Loucy (cell line): ENCODE measurements around the gene ENO4.

ENCODE experiments used
- H2AFZ ChIP-seq: fragments of 200-600 bp; sonication (generic); 2 replicates; pipeline ENCODE4 v1.6.0; 2016; ENCODE audit warnings: antibody characterized with exemption, mild to moderate bottlenecking, low read length, moderate library complexity
- H3F3A ChIP-seq: fragments of 200-600 bp; 2 replicates; pipeline ENCODE4 v1.6.0; 2016; ENCODE audit warnings: antibody characterized with exemption, low read depth, mild to moderate bottlenecking
- H3K27me3 ChIP-seq: fragments of 200-600 bp; sonication (generic); 2 replicates; pipeline ENCODE4 v1.6.1; 2014; ENCODE audit warnings: low read length, mild to moderate bottlenecking; ENCODE audit not compliant: insufficient read depth, poor library complexity, severe bottlenecking
- H3K36me3 ChIP-seq: fragments of 200-600 bp; sonication (generic); 2 replicates; pipeline ENCODE4 v1.6.1; 2016; ENCODE audit warnings: low read length; ENCODE audit not compliant: insufficient read depth
- H3K4me1 ChIP-seq: fragments of 200-600 bp; sonication (generic); 2 replicates; pipeline ENCODE4 v1.5.1; 2014; ENCODE audit warnings: low read length, mild to moderate bottlenecking; ENCODE audit not compliant: insufficient read depth, poor library complexity, severe bottlenecking
- H3K4me2 ChIP-seq: fragments of 200-600 bp; sonication (generic); 2 replicates; pipeline ENCODE4 v1.6.0; 2014; ENCODE audit warnings: antibody characterized with exemption, low read length, low read depth, mild to moderate bottlenecking; ENCODE audit not compliant: poor library complexity, severe bottlenecking
- H3K4me3 ChIP-seq: fragments of 200-600 bp; sonication (generic); 2 replicates; pipeline ENCODE4 v1.5.1; 2014; ENCODE audit warnings: low read length, mild to moderate bottlenecking, mixed read lengths; ENCODE audit not compliant: poor library complexity, severe bottlenecking
- H3K79me2 ChIP-seq: fragments of 200-600 bp; sonication (generic); 2 replicates; pipeline ENCODE4 v1.6.1; 2014; ENCODE audit warnings: low read length; ENCODE audit not compliant: insufficient read depth
- H3K9ac ChIP-seq: fragments of 200-600 bp; sonication (generic); 2 replicates; pipeline ENCODE4 v1.6.0; 2014; ENCODE audit warnings: mild to moderate bottlenecking, low read depth, low read length, moderate library complexity; ENCODE audit not compliant: poor library complexity, severe bottlenecking
- H3K9me2 ChIP-seq: fragments of 200-600 bp; sonication (generic); replicated peaks from 2 replicates; pipeline ENCODE4 v1.6.1; 2016; ENCODE audit warnings: low read depth, low read length, mixed read lengths
- H3K9me3 ChIP-seq: fragments of 200-600 bp; sonication (generic); 2 replicates; pipeline ENCODE4 v1.6.1; 2014; ENCODE audit warnings: mild to moderate bottlenecking, antibody characterized with exemption, low read length, low read depth; ENCODE audit not compliant: insufficient read depth
- H4K20me1 ChIP-seq: fragments of 200-600 bp; sonication (generic); 2 replicates; pipeline ENCODE4 v1.6.0; 2014; ENCODE audit warnings: antibody characterized with exemption, low read length, mild to moderate bottlenecking; ENCODE audit not compliant: insufficient read depth, poor library complexity, severe bottlenecking
- EZH2phosphoT487 ChIP-seq: fragments of 200-600 bp; IDR thresholded peaks from 2 replicates; pipeline ENCODE4 v1.6.1; 2018; ENCODE audit warnings: antibody characterized with exemption, mild to moderate bottlenecking, moderate library complexity, borderline replicate concordance
- TF ChIP-seq, protein P1 (sequence below): fragments of 200-600 bp; sonication (generic); conservative IDR thresholded peaks from 2 replicates; pipeline ENCODE4 v1.5.1; 2014; ENCODE audit warnings: mild to moderate bottlenecking, antibody characterized with exemption, low read length

Gene ENO4

DNA sequence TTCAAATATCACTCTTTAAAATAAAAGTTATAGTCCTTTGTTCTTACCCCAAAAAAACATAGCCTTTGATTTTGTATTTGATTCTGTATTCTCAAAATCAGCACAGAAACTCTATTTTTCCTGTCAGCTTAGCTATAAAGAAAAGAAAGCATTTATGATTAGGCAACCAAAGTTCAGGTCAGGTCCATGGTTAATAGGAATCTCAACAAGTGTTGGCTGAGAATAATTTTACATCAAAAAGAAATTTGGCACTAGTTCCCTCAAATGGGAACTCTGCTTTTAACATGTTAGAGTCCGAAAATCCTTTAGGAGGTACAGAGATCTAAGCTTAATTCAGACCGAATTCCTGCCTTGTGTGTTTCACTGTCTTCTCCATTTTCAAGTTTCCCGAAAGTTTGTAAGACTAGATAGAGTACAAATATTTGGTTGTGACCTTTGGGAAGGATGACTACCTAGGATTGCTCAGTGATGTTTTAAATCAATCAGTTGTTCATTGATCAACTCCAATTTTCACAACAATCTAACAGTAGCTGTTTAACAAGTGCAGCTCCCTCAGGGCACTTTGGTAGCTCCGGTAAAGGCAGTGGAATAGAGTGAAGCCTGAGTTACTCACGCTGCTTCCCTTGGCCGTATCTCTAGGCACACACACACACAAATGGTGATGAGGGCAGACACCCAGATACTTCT is 8.8 kb upstream of the ENO4 start:
- H2AFZ ChIP-seq = no peak overlapping the region
- no peaks in the 10 kb centered on the region for H3K27me3 ChIP-seq
- no peaks in the 10 kb centered on the region for H3K9me2 ChIP-seq
- H3K4me2 ChIP-seq = no peak overlapping the region
- TF ChIP-seq, protein P1, sequence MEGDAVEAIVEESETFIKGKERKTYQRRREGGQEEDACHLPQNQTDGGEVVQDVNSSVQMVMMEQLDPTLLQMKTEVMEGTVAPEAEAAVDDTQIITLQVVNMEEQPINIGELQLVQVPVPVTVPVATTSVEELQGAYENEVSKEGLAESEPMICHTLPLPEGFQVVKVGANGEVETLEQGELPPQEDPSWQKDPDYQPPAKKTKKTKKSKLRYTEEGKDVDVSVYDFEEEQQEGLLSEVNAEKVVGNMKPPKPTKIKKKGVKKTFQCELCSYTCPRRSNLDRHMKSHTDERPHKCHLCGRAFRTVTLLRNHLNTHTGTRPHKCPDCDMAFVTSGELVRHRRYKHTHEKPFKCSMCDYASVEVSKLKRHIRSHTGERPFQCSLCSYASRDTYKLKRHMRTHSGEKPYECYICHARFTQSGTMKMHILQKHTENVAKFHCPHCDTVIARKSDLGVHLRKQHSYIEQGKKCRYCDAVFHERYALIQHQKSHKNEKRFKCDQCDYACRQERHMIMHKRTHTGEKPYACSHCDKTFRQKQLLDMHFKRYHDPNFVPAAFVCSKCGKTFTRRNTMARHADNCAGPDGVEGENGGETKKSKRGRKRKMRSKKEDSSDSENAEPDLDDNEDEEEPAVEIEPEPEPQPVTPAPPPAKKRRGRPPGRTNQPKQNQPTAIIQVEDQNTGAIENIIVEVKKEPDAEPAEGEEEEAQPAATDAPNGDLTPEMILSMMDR = no peak
- TF ChIP-seq EZH2phosphoT487 = no peak
- no peaks in the 10 kb centered on the region for H3K9me3 ChIP-seq
- H3K9ac ChIP-seq = no peak overlapping the region
- H3K79me2 ChIP-seq = no peaks in the 10 kb centered on the region
- H3K4me1 ChIP-seq = no peaks in the 10 kb centered on the region
- H4K20me1 ChIP-seq = no peaks in the 10 kb centered on the region
- H3K4me3 ChIP-seq = no peak overlapping the region
- H3F3A ChIP-seq = no peaks in the 10 kb centered on the region
- no peaks in the 10 kb centered on the region for H3K36me3 ChIP-seq

DNA sequence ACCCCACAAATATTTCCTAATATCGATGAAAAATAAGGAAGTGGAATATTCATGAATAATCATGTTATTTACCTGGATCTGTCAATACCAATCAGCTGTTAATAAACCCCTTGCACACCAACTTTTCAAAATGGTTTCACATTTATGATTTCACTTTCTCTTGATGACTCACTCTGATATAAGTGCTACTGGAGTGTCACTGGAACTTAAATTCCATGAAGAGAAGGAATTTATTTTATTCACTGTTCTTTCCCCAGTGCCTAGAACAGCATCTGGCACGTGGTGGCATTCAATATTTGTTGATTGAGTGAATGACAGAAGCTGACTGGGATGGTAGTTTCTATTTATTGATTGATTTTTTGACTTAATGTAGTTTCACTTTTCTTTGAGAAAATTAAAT is 3.5 kb upstream of the ENO4 start:
- no peak for TF ChIP-seq EZH2phosphoT487
- TF ChIP-seq, protein P1 = no peak
- Histone ChIP-seq H3K9me3 (no peaks in the 10 kb centered on the region), H3K4me1 (no peaks in the 10 kb centered on the region), H3K4me2 (no peak overlapping the region), H2AFZ (no peak overlapping the region), H3F3A (no peaks in the 10 kb centered on the region), H3K27me3 (no peaks in the 10 kb centered on the region), H3K9me2 (no peaks in the 10 kb centered on the region), H3K4me3 (no peak overlapping the region), H3K36me3 (no peaks in the 10 kb centered on the region), H3K9ac (no peak overlapping the region), H3K79me2 (no peaks in the 10 kb centered on the region), H4K20me1 (no peaks in the 10 kb centered on the region)

DNA sequence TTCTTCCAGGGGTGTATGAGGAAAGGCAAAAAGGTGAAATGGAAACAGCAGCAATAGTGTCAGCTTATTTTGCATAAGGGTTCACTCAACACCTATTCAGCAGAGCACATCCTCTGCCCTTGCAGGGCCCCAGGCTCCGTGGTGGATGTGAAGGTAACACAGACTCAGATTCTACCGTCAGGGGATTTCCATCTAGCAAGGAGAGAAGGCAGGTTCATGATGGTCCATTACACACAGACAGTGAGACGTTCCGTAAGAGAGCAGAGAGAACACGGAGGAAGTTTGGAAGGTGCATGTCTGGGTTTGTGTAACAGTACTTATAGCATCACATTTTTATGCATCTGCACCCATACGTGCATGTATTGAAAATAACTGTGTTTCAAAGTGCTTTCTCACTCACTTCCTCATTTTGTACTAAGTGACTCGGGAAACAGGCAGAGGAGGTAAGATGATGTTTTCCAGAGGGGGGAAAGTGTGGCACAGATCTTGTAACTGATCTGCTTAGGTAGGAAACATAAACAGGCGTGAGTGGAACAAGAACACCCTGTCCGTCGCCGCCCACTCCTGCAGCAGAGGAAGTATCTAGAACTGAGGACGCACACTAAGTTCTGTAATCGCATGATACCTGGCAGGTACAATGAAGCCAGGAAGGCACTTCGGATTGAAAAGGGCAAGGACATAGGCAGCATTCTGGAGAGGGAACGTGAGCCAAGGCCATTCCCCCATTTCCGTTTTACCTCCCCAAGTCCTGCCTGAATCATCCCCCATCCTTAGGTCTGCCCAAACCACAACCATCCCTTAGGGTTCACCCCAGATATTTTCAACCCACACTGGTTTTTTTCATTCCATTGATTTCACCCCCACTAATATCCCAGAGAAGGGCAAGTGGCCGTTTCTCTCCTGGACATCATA is 1.0 kb upstream of the ENO4 start:
- Histone ChIP-seq H3K27me3 (no peaks in the 10 kb centered on the region), H3K9ac (no peak overlapping the region), H3K4me3 (no peak overlapping the region), H3K4me2 (no peak overlapping the region), H3F3A (no peaks in the 10 kb centered on the region), H3K4me1 (no peaks in the 10 kb centered on the region), H3K9me2 (no peaks in the 10 kb centered on the region), H3K9me3 (no peaks in the 10 kb centered on the region), H4K20me1 (no peaks in the 10 kb centered on the region), H3K36me3 (no peaks in the 10 kb centered on the region), H2AFZ (no peak overlapping the region), H3K79me2 (no peaks in the 10 kb centered on the region)
- no peak for TF ChIP-seq EZH2phosphoT487
- TF ChIP-seq, protein P1 = no peak
